IMR-90 (cell line): ENCODE measurements around the gene SGCE. TPM values are rescaled to one million over a fixed set of nuclear protein-coding genes. Genes with fewer than 3 reads are reported as not detected.

Experiments used
- ATAC-seq: fragments of 200-7000 bp; cut with Tn5 transposase; 2 replicates; pipeline ENCODE4 v1.9.1; 2020; ENCODE audit warnings: low read depth, mild to moderate bottlenecking, moderate library complexity
- BruUV-seq: library from RNA; stranded (reverse); fragments of 400-500 nt; replicated peaks from 2 replicates; lab custom pipeline; 2021; lab: Mats Ljungman, UMichigan
- CTCF ChIA-PET: fragments of 300-600 bp; formaldehyde crosslinking; extraction: SDS; loops from one replicate; lab custom pipeline; 2021; ENCODE audit warnings: antibody characterized with exemption; lab: Yijun Ruan, JAX
- POLR2A ChIA-PET: fragments of 300-600 bp; sonication (Branson Sonifier 250); formaldehyde crosslinking; loops from one replicate; lab custom pipeline; 2022; ENCODE audit warnings: antibody characterized with exemption; ENCODE audit not compliant: unreplicated experiment; lab: Charles Lee
- DNase-seq: peaks from one replicate; pipeline ENCODE4 v3.0.0; 2013
- H2AFZ ChIP-seq: replicated peaks from 2 replicates; pipeline ENCODE3; 2013; ENCODE audit warnings: low read length, mild to moderate bottlenecking; ENCODE audit not compliant: poor library complexity
- H2AK5ac ChIP-seq: 2 replicates; pipeline ENCODE4 v1.6.1; 2013; ENCODE audit warnings: low read depth, low read length, inconsistent platforms
- H2AK9ac ChIP-seq: replicated peaks from 2 replicates; pipeline ENCODE3; 2013; ENCODE audit warnings: mild to moderate bottlenecking, low read depth, low read length, moderate library complexity; ENCODE audit not compliant: poor library complexity
- H2BK120ac ChIP-seq: 2 replicates; pipeline ENCODE4 v1.6.1; 2013; ENCODE audit warnings: low read depth, low read length, inconsistent platforms
- H2BK15ac ChIP-seq: 3 replicates; pipeline ENCODE4 v1.6.1; 2013; ENCODE audit warnings: low read depth, low read length, inconsistent platforms
- H2BK20ac ChIP-seq: 2 replicates; pipeline ENCODE4 v1.6.1; 2013; ENCODE audit warnings: low read depth, mild to moderate bottlenecking, inconsistent platforms, low read length, moderate library complexity
- H2BK5ac ChIP-seq: 2 replicates; pipeline ENCODE4 v1.6.1; 2013; ENCODE audit warnings: mild to moderate bottlenecking, low read depth, low read length, inconsistent platforms; ENCODE audit not compliant: poor library complexity, severe bottlenecking
- H3K14ac ChIP-seq: replicated peaks from 2 replicates; pipeline ENCODE4 v1.6.1; 2013; ENCODE audit warnings: low read depth, low read length, inconsistent platforms
- H3K18ac ChIP-seq: 2 replicates; pipeline ENCODE4 v1.6.1; 2013; ENCODE audit warnings: low read depth, low read length, control low read depth
- H3K23ac ChIP-seq: 2 replicates; pipeline ENCODE4 v1.6.1; 2013; ENCODE audit warnings: low read depth, low read length, inconsistent platforms
- H3K27ac ChIP-seq: 2 replicates; pipeline ENCODE4 v1.5.1; 2013; ENCODE audit warnings: mild to moderate bottlenecking, control low read depth, low read length; ENCODE audit not compliant: insufficient read depth
- H3K27me3 ChIP-seq: 2 replicates; pipeline ENCODE4 v1.6.1; 2013; ENCODE audit warnings: low read length; ENCODE audit not compliant: control insufficient read depth, insufficient read depth
- H3K36me3 ChIP-seq: 2 replicates; pipeline ENCODE4 v1.6.1; 2013; ENCODE audit warnings: low read length, mixed read lengths; ENCODE audit not compliant: control insufficient read depth, insufficient read depth
- H3K4ac ChIP-seq: 2 replicates; pipeline ENCODE4 v1.6.1; 2013; ENCODE audit warnings: low read depth, low read length, inconsistent platforms
- H3K4me1 ChIP-seq: 2 replicates; pipeline ENCODE4 v1.6.1; 2013; ENCODE audit warnings: low read length, mixed read lengths; ENCODE audit not compliant: control insufficient read depth, insufficient read depth
- H3K4me2 ChIP-seq: 2 replicates; pipeline ENCODE4 v1.6.1; 2013; ENCODE audit warnings: low read depth, mild to moderate bottlenecking, control low read depth, low read length, moderate library complexity
- H3K4me3 ChIP-seq: 2 replicates; pipeline ENCODE4 v1.5.1; 2013; ENCODE audit warnings: low read depth, mild to moderate bottlenecking, control low read depth, low read length, moderate library complexity; ENCODE audit not compliant: insufficient read depth
- H3K56ac ChIP-seq: 2 replicates; pipeline ENCODE4 v1.6.1; 2013; ENCODE audit warnings: low read length, inconsistent platforms; ENCODE audit not compliant: insufficient read depth; ENCODE audit errors: extremely low read depth
- H3K79me1 ChIP-seq, 2 experiments: 2 replicates each; pipeline ENCODE4 v1.6.1; 2013; ENCODE audit warnings: low read length in 2 of 2, inconsistent platforms in 1 of 2, low read depth in 1 of 2
- H3K9ac ChIP-seq: 2 replicates; pipeline ENCODE4 v1.6.1; 2013; ENCODE audit warnings: low read depth, low read length, control low read depth
- H3K9me1 ChIP-seq: 2 replicates; pipeline ENCODE4 v1.6.1; 2013; ENCODE audit warnings: low read length, inconsistent platforms; ENCODE audit not compliant: insufficient read depth
- H3K9me3 ChIP-seq: 2 replicates; pipeline ENCODE4 v1.6.1; 2013; ENCODE audit warnings: low read length; ENCODE audit not compliant: control insufficient read depth, insufficient read depth
- H4K20me1 ChIP-seq: 2 replicates; pipeline ENCODE4 v1.6.1; 2013; ENCODE audit warnings: low read length, inconsistent platforms; ENCODE audit not compliant: insufficient read depth
- H4K5ac ChIP-seq: 2 replicates; pipeline ENCODE4 v1.6.1; 2013; ENCODE audit warnings: mild to moderate bottlenecking, low read depth, low read length, control low read depth
- H4K8ac ChIP-seq, 2 experiments: 2 replicates each; pipeline ENCODE4 v1.6.1; 2013; ENCODE audit warnings: low read depth in 2 of 2, low read length in 2 of 2, control low read depth in 1 of 2, inconsistent platforms in 1 of 2
- H4K91ac ChIP-seq: 2 replicates; pipeline ENCODE4 v1.6.1; 2013; ENCODE audit warnings: low read depth, low read length, inconsistent platforms; ENCODE audit not compliant: insufficient read depth
- CEBPB ChIP-seq: IDR thresholded peaks from 2 replicates; pipeline ENCODE4 v1.6.1; 2012; ENCODE audit warnings: low read depth, low read length, improper control_type of control experiment
- CTCF ChIP-seq: conservative IDR thresholded peaks from 2 replicates; pipeline ENCODE4 v1.5.1; 2012; ENCODE audit warnings: mild to moderate bottlenecking, low read depth, low read length, improper control_type of control experiment
- FOS ChIP-seq: fragments of 150-350 bp; IDR thresholded peaks from 2 replicates; pipeline ENCODE4 v1.6.1; 2016; ENCODE audit warnings: low read depth, low read length
- MAZ ChIP-seq: IDR thresholded peaks from 2 replicates; pipeline ENCODE4 v1.6.1; 2012; ENCODE audit warnings: low read depth, mild to moderate bottlenecking, low read length, improper control_type of control experiment, moderate library complexity, borderline replicate concordance
- MXI1 ChIP-seq: IDR thresholded peaks from 2 replicates; pipeline ENCODE4 v1.6.1; 2012; ENCODE audit warnings: low read depth, mild to moderate bottlenecking, low read length, moderate library complexity, borderline replicate concordance
- WGBS, 2 experiments: methylation state at CpG; one replicate each; pipeline versions ENCODE4 v1.1.5 to v1.1.7; 2013; ENCODE audit warnings: missing lambda C conversion rate in 2 of 2; ENCODE audit not compliant: insufficient read length in 1 of 2; ENCODE audit errors: extremely low coverage in 2 of 2; 5-methylcytosine and 5-hydroxymethylcytosine counted together
- dilution Hi-C: fragments of 300-500 bp; cut with HindIII; formaldehyde crosslinking; loops from one replicate; pipeline ENCODE4 v1.14.3; 2018; ENCODE audit warnings: low sequenced_read_pairs; ENCODE audit not compliant: unreplicated experiment
- in situ Hi-C: fragments of 300-500 bp; cut with MboI; formaldehyde crosslinking; loops from 3 replicates; pipeline ENCODE4 v1.14.3; 2019; ENCODE audit warnings: low sequenced_read_pairs, inconsistent platforms, mixed read lengths
- intact Hi-C: fragments of 100-400 bp; cut with micrococcal nuclease; formaldehyde crosslinking; loops from 2 replicates; pipeline ENCODE4 v1.10.0; 2022
- polyA plus RNA-seq, 3 experiments: library from polyadenylated mRNA; depleted of rRNA; stranded (reverse); fragments of >200 nt; gene quantifications; 2 replicates each; pipeline ENCODE4 v1.2.3, GENCODE V29; 2012; ENCODE audit warnings: low replicate concordance in 1 of 3
- total RNA-seq: library from RNA; depleted of rRNA; stranded (reverse); fragments of >200 nt; gene quantifications from 2 replicates; pipeline ENCODE4 v1.2.3, GENCODE V29; 2012

Gene SGCE
- total and polyA plus RNA-seq, 2 of the 4 experiments (the other 2 are of a cell fraction): 39.4 to 40.5 TPM

- no peak overlapping the region for H2AK9ac ChIP-seq
- in situ Hi-C loops (no loop called here), intact Hi-C loops (no loop called here), dilution Hi-C loops (no loop called here)
- H3K18ac ChIP-seq: no peak overlapping the region
- peaks cover 6% of the 10 kb centered on the region for H3K9me3 ChIP-seq
- H3K27ac ChIP-seq: no peak overlapping the region
- no peak overlapping the region for H3K4me2 ChIP-seq
- no peak overlapping the region for H3K23ac ChIP-seq
- no peaks in the 10 kb centered on the region for H3K27me3 ChIP-seq
- DNase-seq (no peak), ATAC-seq (no peak)
- no peak overlapping the region for H2BK5ac ChIP-seq
- H3K36me3 ChIP-seq: no peaks in the 10 kb centered on the region
- H2BK120ac ChIP-seq: no peak overlapping the region
- no TSS peak for BruUV-seq
- no peak overlapping the region for H2AK5ac ChIP-seq
- POLR2A ChIA-PET: no interaction called here
- no peak overlapping the region for H3K4me3 ChIP-seq
- H2BK20ac ChIP-seq: no peak overlapping the region
- no peak overlapping the region for H3K56ac ChIP-seq
- no peak overlapping the region for H2AFZ ChIP-seq
- no peak overlapping the region for H4K5ac ChIP-seq
- H2BK15ac ChIP-seq: no peak overlapping the region
- no peak overlapping the region for H3K4ac ChIP-seq
- no peaks in the 10 kb centered on the region for H3K4me1 ChIP-seq
- WGBS, 2 experiments: no CpG with 5 or more reads among the region's 2 CpGs
- H4K91ac ChIP-seq: no peak overlapping the region
- H3K79me1 ChIP-seq: no peaks in the 10 kb centered on the region
- no peak overlapping the region for H4K8ac ChIP-seq
- no peak for TF ChIP-seq MAZ
- no peak for TF ChIP-seq MXI1
- no peak for TF ChIP-seq FOS
- TF ChIP-seq CEBPB: no peak
- no peak for TF ChIP-seq CTCF
- H3K9ac ChIP-seq: no peak overlapping the region
- no peaks in the 10 kb centered on the region for H4K20me1 ChIP-seq
- no peak overlapping the region for H3K14ac ChIP-seq
- no peaks in the 10 kb centered on the region for H3K9me1 ChIP-seq
- CTCF ChIA-PET: no interaction called here
Observed at GRCh38 chr7:94575646-94576045, 80.3 kb downstream of the SGCE start.
